ENCODE data around the gene SEPTIN11. TPM values are rescaled to one million over a fixed set of nuclear protein-coding genes. Genes with fewer than 3 reads are reported as not detected.

The SEPTIN11 gene
- total RNA-seq, 1 donor from 2014 or later: 111 TPM

GRCh38 chr4:76996445-76996844 is 46.9 kb downstream of the SEPTIN11 start:
- TF ChIP-seq POLR2A (IDR thresholded peaks at IDR 0.05) (no peak), POLR2AphosphoS5 (IDR thresholded peaks at IDR 0.05; ENCODE audit: insufficient read depth in 1 of 2, low read depth in 1 of 2) (no peak), CTCF (IDR thresholded peaks at IDR 0.05) (no peak)
- no peak for DNase-seq (ENCODE audit: extremely low spot score in 2 of 2)

DNA sequence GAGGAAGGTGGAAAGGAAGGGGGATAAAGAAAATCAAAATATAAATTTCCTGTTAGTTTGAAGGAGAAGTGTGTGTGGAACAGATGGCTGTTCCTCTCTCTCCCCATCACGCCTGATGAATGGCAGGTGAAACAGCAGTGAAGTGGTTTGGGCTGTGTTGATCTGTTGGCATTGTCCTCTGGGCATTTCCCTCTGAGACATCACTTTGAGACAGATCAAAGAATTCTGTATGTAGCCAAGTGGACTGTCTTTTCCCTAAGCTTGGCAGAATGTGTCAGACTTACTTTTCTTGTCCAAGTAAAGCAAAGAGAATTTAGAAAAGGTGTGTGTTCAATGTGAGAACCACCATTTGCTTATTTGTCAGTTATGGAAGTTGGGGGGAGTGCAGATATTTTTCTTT is 47.5 kb downstream of the SEPTIN11 start:
- H3K4me1 ChIP-seq: peaks cover 11% of the 10 kb centered on the region
- intact Hi-C loops (cut with DNase I): no loop called here
- no peak overlapping the region for H3K4me3 ChIP-seq
- no peak for TF ChIP-seq POLR2AphosphoS5 (IDR thresholded peaks at IDR 0.05; ENCODE audit: insufficient read depth in 1 of 2, low read depth in 1 of 2)
- no peak for TF ChIP-seq CTCF (IDR thresholded peaks at IDR 0.05)
- TF ChIP-seq POLR2A (IDR thresholded peaks at IDR 0.05): no peak
- no peaks in the 10 kb centered on the region for H3K9me3 ChIP-seq
- H3K27ac ChIP-seq: no peak overlapping the region
- H3K27me3 ChIP-seq: no peaks in the 10 kb centered on the region
- DNase-seq (ENCODE audit: extremely low spot score in 2 of 2): no peak
- H3K36me3 ChIP-seq: peaks cover 0 to 25% of the 10 kb centered on the region in 2 donors

More at GRCh38 chr4:76996445-76996844, 46.9 kb downstream of the SEPTIN11 start:
- Histone ChIP-seq H3K27me3 (no peaks in the 10 kb centered on the region), H3K27ac (no peak overlapping the region), H3K4me3 (no peak overlapping the region), H3K4me1 (peaks cover 5% of the 10 kb centered on the region), H3K9me3 (no peaks in the 10 kb centered on the region), H3K36me3 (peaks cover 0 to 25% of the 10 kb centered on the region in 2 donors)
- intact Hi-C loops (cut with DNase I): no loop called here

- intact Hi-C loops (cut with DNase I): no loop called here
- Histone ChIP-seq H3K27ac (no peak overlapping the region), H3K27me3 (no peaks in the 10 kb centered on the region), H3K4me1 (peaks cover 15% of the 10 kb centered on the region), H3K9me3 (no peaks in the 10 kb centered on the region), H3K36me3 (peaks cover 0 to 25% of the 10 kb centered on the region in 2 donors), H3K4me3 (no peak overlapping the region)
- DNase-seq (ENCODE audit: extremely low spot score in 2 of 2): no peak
- TF ChIP-seq CTCF (IDR thresholded peaks at IDR 0.05) (no peak), POLR2A (IDR thresholded peaks at IDR 0.05) (no peak), POLR2AphosphoS5 (IDR thresholded peaks at IDR 0.05; ENCODE audit: insufficient read depth in 1 of 2, low read depth in 1 of 2) (no peak)
Observed at GRCh38 chr4:76997532-76997931, 48.0 kb downstream of the SEPTIN11 start.

DNA sequence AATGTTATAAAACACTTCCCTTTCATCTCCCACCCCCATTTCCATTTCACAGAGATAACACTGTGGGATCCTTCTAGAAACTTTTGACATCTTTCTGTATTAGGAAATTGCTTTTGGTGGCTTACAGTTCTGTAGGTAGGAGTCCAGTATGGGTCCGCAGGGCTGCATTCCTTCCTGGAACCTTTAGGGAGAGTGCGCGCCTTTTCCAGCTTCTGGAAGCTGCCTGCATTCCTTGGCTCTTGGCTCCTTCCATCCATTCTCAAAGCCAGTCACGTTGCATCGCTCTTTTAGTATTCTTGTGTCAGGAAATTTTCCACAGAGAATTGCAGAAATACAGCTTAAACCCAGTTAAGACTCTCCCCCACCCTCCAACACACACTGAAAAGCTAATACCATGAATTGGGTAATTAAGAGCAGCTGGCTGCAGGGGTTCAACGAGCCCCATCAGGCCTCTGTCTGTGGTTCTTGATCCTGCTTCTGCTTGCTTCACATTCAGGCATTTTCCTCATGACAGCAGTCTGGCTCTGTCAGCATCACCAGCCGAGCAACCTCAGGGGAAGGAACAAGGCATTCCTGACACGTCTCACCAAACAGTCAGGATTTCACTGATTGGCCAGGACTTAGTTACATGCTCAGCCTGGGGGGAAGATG is 48.8 kb downstream of the SEPTIN11 start:
- H3K27me3 ChIP-seq: no peaks in the 10 kb centered on the region
- peaks cover 20% of the 10 kb centered on the region for H3K4me1 ChIP-seq
- TF ChIP-seq POLR2A (IDR thresholded peaks at IDR 0.05): no peak
- TF ChIP-seq POLR2AphosphoS5 (IDR thresholded peaks at IDR 0.05; ENCODE audit: insufficient read depth in 1 of 2, low read depth in 1 of 2): no peak
- TF ChIP-seq CTCF (IDR thresholded peaks at IDR 0.05): no peak
- intact Hi-C loops (cut with DNase I): no loop called here
- H3K9me3 ChIP-seq: no peaks in the 10 kb centered on the region
- H3K27ac ChIP-seq: no peak overlapping the region
- no peak for DNase-seq (ENCODE audit: extremely low spot score in 2 of 2)
- H3K36me3 ChIP-seq: peaks cover 0 to 25% of the 10 kb centered on the region in 2 donors
- H3K4me3 ChIP-seq: no peak overlapping the region

Other genes with a start within 250 kb of the SEPTIN11 start
- gene SOWAHB, start 51.6 kb upstream of the SEPTIN11 start, total RNA-seq: 2.7 TPM
- gene CCNI, start 126.2 kb downstream of the SEPTIN11 start, total RNA-seq: 206 TPM
- gene CCNG2, start 207.5 kb downstream of the SEPTIN11 start, total RNA-seq: 31.4 TPM